ENCODE measurements around the gene SMYD3.

Gene SMYD3

DNA sequence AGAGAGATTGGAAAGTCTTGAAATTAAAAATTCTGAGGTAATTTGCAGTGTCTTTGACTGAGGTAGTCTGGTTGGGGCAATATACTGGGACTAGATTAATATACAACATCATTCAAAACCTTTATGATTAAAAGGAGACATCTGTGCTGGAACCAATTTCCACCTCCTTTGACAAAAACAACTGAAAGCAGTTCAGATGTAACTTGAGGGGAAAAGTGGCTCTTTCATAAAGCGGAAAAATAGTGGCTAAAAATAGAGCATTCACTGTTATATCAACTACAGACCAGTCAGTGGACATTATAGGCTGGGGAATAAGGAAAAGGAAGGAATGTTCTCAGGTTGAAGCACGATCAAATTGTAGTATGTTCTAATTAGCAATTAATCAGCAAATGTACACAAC is 635.9 kb downstream of the SMYD3 start:
- H4K20me1 ChIP-seq (ENCODE audit: insufficient read depth): no peaks in the 10 kb centered on the region
- H2AFZ ChIP-seq (ENCODE audit: low read depth): no peak overlapping the region
- TF ChIP-seq, protein P1, sequence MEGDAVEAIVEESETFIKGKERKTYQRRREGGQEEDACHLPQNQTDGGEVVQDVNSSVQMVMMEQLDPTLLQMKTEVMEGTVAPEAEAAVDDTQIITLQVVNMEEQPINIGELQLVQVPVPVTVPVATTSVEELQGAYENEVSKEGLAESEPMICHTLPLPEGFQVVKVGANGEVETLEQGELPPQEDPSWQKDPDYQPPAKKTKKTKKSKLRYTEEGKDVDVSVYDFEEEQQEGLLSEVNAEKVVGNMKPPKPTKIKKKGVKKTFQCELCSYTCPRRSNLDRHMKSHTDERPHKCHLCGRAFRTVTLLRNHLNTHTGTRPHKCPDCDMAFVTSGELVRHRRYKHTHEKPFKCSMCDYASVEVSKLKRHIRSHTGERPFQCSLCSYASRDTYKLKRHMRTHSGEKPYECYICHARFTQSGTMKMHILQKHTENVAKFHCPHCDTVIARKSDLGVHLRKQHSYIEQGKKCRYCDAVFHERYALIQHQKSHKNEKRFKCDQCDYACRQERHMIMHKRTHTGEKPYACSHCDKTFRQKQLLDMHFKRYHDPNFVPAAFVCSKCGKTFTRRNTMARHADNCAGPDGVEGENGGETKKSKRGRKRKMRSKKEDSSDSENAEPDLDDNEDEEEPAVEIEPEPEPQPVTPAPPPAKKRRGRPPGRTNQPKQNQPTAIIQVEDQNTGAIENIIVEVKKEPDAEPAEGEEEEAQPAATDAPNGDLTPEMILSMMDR (conservative IDR thresholded peaks at IDR 0.05; ENCODE audit: low read depth, low read length): no peak
- H3K4me3 ChIP-seq (IDR thresholded peaks at IDR 0.05; ENCODE audit: insufficient read depth, low read depth, low read length): no peak overlapping the region
- no peaks in the 10 kb centered on the region for H3K27me3 ChIP-seq (ENCODE audit: insufficient read depth, low read depth)
- no peaks in the 10 kb centered on the region for H3K4me1 ChIP-seq (ENCODE audit: low read depth, poor library complexity, severe bottlenecking)
- H3K79me2 ChIP-seq (ENCODE audit: insufficient read depth, low read depth): no peaks in the 10 kb centered on the region
- no peaks in the 10 kb centered on the region for H3K36me3 ChIP-seq (ENCODE audit: insufficient read depth)
- H3K27ac ChIP-seq: no peak overlapping the region
- H3K9ac ChIP-seq: no peak overlapping the region
- no peak overlapping the region for H3K4me2 ChIP-seq

DNA sequence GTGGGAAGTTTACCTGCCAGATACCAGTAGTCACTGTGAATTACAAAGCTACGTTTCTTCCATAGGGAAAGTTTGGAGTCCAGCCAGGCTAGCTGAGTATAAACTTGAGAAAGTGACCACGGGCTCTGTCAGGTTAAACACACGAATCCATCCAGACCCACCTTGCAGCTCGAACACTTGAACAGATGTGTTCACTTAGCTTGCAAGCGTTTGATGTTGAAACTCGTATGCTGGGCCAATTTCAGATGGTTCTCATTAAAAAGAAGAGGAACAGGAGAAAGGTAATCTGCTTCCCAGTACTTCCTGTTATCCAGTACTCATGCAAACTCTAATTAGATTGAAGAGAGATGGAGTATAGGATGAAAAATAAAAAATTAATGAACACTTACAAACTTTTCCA is 636.4 kb downstream of the SMYD3 start:
- Histone ChIP-seq H3K9ac (no peak overlapping the region), H3K79me2 (ENCODE audit: insufficient read depth, low read depth) (no peaks in the 10 kb centered on the region), H3K36me3 (ENCODE audit: insufficient read depth) (no peaks in the 10 kb centered on the region), H3K27ac (no peak overlapping the region), H4K20me1 (ENCODE audit: insufficient read depth) (no peaks in the 10 kb centered on the region), H3K27me3 (ENCODE audit: insufficient read depth, low read depth) (no peaks in the 10 kb centered on the region), H2AFZ (ENCODE audit: low read depth) (no peak overlapping the region), H3K4me2 (no peak overlapping the region), H3K4me3 (IDR thresholded peaks at IDR 0.05; ENCODE audit: insufficient read depth, low read depth, low read length) (no peak overlapping the region), H3K4me1 (ENCODE audit: low read depth, poor library complexity, severe bottlenecking) (no peaks in the 10 kb centered on the region)
- TF ChIP-seq, protein P1 (conservative IDR thresholded peaks at IDR 0.05; ENCODE audit: low read depth, low read length): no peak

DNA sequence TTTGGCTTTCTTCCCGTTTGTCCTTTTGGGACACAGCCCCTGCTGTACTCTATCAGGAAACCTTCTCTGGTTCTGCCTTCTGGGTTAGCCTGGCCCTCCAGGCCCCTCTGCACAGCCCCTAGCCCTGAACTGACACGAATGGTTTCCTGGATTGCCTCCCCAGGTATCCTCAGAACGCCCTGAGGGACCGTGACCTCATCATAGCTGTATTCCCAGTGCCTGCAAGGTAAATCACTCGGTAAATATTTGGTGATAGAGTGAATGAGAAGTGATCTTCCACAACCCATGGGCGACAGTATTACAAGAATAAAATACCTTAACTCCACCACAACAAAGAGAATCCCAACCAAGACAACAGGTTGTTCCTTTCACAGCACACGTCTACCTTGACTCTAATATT is 637.2 kb downstream of the SMYD3 start:
- no peaks in the 10 kb centered on the region for H3K36me3 ChIP-seq (ENCODE audit: insufficient read depth)
- H4K20me1 ChIP-seq (ENCODE audit: insufficient read depth): no peaks in the 10 kb centered on the region
- TF ChIP-seq, protein P1 (conservative IDR thresholded peaks at IDR 0.05; ENCODE audit: low read depth, low read length): no peak
- H3K79me2 ChIP-seq (ENCODE audit: insufficient read depth, low read depth): no peaks in the 10 kb centered on the region
- no peak overlapping the region for H3K9ac ChIP-seq
- H3K27ac ChIP-seq: no peak overlapping the region
- H3K4me1 ChIP-seq (ENCODE audit: low read depth, poor library complexity, severe bottlenecking): no peaks in the 10 kb centered on the region
- H3K27me3 ChIP-seq (ENCODE audit: insufficient read depth, low read depth): no peaks in the 10 kb centered on the region
- no peak overlapping the region for H3K4me2 ChIP-seq
- no peak overlapping the region for H2AFZ ChIP-seq (ENCODE audit: low read depth)
- H3K4me3 ChIP-seq (IDR thresholded peaks at IDR 0.05; ENCODE audit: insufficient read depth, low read depth, low read length): no peak overlapping the region

- Histone ChIP-seq H3K4me2 (no peak overlapping the region), H3K9ac (no peak overlapping the region), H3K79me2 (ENCODE audit: insufficient read depth, low read depth) (no peaks in the 10 kb centered on the region), H2AFZ (ENCODE audit: low read depth) (no peak overlapping the region), H4K20me1 (ENCODE audit: insufficient read depth) (no peaks in the 10 kb centered on the region), H3K4me3 (IDR thresholded peaks at IDR 0.05; ENCODE audit: insufficient read depth, low read depth, low read length) (no peak overlapping the region), H3K4me1 (ENCODE audit: low read depth, poor library complexity, severe bottlenecking) (no peaks in the 10 kb centered on the region), H3K27me3 (ENCODE audit: insufficient read depth, low read depth) (no peaks in the 10 kb centered on the region), H3K36me3 (ENCODE audit: insufficient read depth) (no peaks in the 10 kb centered on the region), H3K27ac (no peak overlapping the region)
- TF ChIP-seq, protein P1 (conservative IDR thresholded peaks at IDR 0.05; ENCODE audit: low read depth, low read length): no peak
Measured at GRCh38 chr1:245867738-245868137, 639.3 kb downstream of the SMYD3 start.
